ENCODE measurements around the gene PLD1.
"Not testable (repeated sequence)": the region's sequence is repeated elsewhere in the genome, so short reads cannot be mapped to it uniquely, and the experiment has no call there.

Gene PLD1

DNA sequence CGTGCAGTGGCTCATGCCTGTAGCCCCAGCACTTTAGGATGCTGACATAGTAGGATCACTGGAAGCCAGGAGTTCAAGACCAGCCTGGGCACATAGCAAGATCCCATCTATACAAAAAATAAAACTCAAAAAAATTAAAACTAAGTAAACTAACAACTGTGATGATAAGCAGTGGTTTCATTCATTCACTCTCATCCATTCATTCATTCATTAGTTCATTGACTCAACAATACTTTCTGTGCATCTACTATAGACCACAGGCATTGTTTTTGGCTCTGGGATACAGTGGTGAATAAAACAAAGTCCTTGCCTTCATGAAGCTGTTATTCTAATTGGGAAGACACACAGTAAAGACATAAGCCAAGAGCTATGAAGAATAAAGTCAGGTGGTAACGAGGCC is 25.3 kb upstream of the PLD1 start:
- no peak for DNase-seq

DNA sequence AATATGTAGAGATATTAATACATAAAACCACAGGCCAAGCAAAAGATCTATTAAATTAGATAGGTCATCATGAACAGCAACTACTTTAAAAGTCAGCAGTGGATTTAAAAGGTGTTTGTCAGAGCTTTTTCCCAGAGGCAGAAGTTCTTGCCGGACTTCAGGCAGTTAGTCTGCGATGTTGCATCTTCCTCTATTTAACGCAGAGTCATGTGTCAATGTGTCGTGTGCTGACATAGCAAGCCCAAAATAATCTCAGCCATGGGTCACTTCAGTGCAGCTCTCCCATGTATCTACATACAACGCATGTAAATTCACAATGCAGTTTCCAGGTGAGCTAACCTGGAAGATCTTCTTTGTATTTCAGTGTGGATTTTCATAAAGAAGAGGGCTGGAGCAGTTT is 24.8 kb upstream of the PLD1 start:
- no peak for DNase-seq

- DNase-seq = no peak
Measured at GRCh38 chr3:171834461-171834801, 24.1 kb upstream of the PLD1 start.

GRCh38 chr3:171833789-171834460 is 23.6 kb upstream of the PLD1 start:
- peak in 1 of 2 experiments; percentile 13 for DNase-seq

GRCh38 chr3:171832989-171833388 is 22.7 kb upstream of the PLD1 start:
- no peak for DNase-seq

- no peak for DNase-seq
Measured at GRCh38 chr3:171831936-171832335, 21.7 kb upstream of the PLD1 start.

DNA sequence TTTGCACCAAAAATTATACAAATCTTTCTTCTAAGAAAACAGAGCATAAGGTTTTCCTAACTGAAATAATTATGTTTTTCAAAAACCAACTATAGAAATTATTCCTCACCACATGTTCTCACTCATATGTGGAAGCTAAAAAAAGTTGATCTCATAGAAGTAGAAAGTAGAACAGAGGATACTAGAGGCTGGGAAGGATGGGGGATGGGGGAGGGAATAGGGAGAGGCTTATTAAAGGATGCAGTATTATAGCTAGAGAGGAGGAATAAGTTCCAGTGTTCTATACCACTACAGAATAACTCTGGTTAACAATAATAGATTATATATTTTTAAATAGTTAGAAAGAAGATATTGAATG is 20.2 kb upstream of the PLD1 start:
- no peak for DNase-seq

- peak; percentile 76 to 90 for DNase-seq
Measured at GRCh38 chr3:171829841-171830517, 19.7 kb upstream of the PLD1 start.

- no peak for DNase-seq
Measured at GRCh38 chr3:171828902-171829770, 18.9 kb upstream of the PLD1 start.

DNA sequence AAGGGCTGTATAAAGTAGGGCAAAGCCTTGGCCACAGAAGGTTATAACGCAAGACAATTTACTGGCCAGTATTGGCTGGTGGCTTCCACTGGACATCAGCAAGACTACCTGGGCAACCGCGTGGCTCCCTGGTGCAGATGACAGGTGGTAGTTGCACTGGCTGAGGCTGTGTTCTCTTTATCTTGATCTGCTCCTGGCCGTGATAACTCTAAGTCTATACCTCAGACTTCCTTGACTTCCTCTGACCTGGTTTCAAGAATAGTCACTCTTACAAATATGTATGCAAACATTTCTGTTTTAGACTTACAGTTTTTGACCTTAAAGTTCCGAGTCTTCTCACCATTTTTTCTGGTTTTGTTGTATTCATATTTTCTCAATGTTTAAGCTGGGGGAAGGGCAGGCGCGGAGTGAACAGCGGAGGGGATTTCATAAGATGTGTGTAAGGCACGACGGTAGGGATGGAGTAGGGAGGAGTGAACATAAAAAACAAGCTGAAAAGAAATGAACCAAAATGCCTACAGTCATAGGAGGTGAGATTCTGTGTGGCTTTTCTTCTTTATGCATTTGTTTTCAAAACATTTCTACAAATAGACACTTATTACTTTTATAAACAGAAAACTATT is 17.7 kb upstream of the PLD1 start:
- DNase-seq = no peak

DNA sequence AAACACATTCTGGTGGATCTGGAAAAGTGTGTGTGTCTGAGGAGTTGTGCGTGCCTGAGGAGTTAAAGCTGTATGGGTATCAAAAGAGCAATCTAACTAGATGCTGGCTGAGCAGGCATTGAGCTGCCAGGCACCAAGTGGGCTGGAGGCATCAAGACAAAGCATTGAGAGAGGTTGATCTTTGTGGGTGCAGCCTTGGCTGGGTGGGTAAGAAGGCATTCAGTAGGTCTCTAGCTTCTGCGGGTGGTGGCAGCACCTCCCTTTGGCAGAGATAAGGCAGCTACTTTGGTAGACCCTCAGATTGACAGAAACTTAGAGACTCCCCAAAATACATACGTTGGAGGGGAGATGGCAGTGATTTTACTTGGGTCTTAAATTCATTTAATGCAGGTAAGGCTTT is 17.1 kb upstream of the PLD1 start:
- no peak for DNase-seq

GRCh38 chr3:171825222-171825828 is 15.0 kb upstream of the PLD1 start:
- DNase-seq = no peak

GRCh38 chr3:171824824-171825221 is 14.5 kb upstream of the PLD1 start:
- DNase-seq = no peak

DNA sequence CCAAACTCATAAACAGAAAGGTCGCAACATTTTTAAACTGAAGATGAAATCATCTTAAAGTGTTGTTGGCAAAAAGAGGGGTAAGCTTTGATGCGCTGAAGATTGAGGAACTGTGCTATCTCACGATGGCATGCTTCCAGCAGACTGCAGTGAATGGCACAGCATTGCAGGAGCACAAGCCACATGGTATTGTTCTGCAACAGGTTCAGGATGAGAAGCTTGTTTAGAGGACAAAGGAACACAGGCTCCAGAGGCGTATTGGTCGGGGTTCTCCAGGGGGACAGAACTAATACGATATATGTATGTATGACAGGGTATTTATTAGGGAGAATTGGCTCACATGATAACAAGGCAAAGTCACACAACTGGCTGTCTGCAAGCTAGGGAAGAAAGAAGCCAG is 13.8 kb upstream of the PLD1 start:
- DNase-seq = no peak

DNA sequence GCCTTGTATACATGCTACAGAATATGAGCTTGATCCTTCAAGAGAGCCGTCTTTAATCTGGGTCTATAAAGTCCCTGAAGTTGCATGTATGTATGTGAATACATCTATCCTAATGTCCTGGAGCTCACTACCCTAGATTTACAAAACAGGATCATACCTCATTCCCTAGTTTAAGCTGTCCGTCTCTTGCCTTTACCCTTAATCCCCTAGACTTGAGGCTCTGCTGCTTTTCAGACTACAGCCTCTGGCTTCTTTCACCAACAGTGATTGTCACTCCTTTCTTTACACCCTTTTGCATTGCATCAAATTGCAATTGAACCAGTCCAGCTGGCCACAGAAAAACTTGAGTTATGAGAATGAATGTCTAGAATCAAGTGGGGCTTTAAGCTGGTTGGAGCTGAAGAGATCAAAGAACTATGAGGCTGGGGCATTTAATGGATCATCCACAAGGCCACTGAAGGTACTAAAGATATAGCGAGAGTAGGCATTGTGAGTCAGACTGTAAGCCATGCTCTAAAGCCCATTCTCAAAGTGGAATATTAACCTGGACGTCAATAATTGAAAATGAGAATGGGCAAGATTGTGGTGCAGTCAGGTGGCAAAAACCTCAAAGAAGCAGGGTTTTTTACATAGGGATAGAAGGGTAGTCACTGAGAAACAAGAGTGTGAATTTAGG is 12.3 kb upstream of the PLD1 start:
- no peak for DNase-seq

- no peak for DNase-seq
Measured at GRCh38 chr3:171821778-171822358, 11.6 kb upstream of the PLD1 start.

DNA sequence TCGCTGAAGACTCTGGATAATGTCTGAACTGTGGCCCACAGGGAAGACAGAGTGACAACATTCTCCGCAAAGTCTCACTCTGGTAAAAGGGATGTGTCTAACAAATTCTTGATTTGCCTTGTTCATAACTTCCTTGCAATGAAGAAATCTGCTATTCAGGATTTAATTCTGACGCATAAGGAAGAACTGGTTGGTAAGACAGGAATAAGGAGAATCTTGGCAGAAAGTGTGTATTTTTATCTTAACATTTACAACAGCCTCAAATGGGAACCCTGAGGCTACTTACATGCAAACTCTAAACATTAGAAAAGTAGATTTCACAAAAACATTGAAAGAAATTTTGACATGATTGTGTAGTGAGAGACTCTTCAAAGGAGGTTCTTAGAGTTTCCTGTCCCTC is 10.8 kb upstream of the PLD1 start:
- DNase-seq = no peak

- DNase-seq = no peak
Measured at GRCh38 chr3:171817074-171817800, 7.0 kb upstream of the PLD1 start.

DNA sequence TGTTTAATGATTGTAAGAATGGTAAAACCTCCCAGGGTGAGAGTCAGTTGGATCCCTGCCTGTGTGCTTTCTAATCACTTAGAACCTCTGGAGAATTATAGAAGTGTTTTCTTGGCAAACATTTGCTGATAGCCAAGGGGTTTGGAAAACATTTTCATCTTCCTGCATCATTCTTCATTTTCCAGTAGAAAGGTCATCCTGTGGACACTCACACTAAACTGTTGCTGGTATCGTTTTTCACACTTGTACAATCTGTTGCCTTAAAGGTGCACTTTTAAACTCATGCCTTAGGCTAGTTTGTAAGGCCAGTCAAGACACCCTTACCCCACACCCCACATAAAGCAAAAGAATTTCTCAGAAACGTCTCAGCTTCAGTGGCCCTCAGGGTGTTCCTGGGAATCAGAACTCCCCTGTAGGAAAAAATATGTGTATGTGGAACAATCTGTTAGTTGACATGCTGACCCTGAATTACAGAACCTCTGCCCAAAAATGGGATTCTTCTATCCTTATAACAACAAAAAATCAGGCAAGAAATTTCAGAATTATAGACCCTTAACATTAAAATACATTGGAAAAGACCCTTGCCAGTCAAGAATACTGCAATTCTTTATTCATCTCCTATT is 5.8 kb upstream of the PLD1 start:
- no peak for DNase-seq

GRCh38 chr3:171814662-171815061 is 4.4 kb upstream of the PLD1 start:
- not testable (repeated sequence) for DNase-seq

GRCh38 chr3:171813897-171814460 is 3.7 kb upstream of the PLD1 start:
- no peak for DNase-seq
